ENCODE data around the gene TRIP10. TPM values are rescaled to one million over a fixed set of nuclear protein-coding genes. Genes with fewer than 3 reads are reported as not detected.

Gene TRIP10
- polyA plus RNA-seq, 3 donors = 1.5 to 2.4 (median 1.9) TPM

GRCh38 chr19:6737284-6737872, 2.1 kb upstream of the TRIP10 start, which contains the start of gene GPR108:
Gene GPR108, minus strand, starts transcription at chr19:6737580. Its CDS starts 4 bp downstream, at chr19:6737576.
- Histone ChIP-seq H3K27me3 (ENCODE audit: control insufficient read depth in 2 of 2, insufficient read depth in 2 of 2, low read length in 2 of 2) (peaks cover 0 to 8% of the 10 kb centered on the region in 2 donors), H3K4me2 (replicated peaks; ENCODE audit: extremely low read depth, low read length, poor library complexity, severe bottlenecking) (peak within 1 kb of the TSS; percentile 99), H3K4me1 (ENCODE audit: control insufficient read depth in 1 of 2, insufficient read depth in 2 of 2, low read length in 2 of 2) (peaks cover 50 to 56% of the 10 kb centered on the region in 2 donors), H3K4me3 (replicated peaks in 1 of 3; ENCODE audit: low read depth in 2 of 3, low read length in 3 of 3) (peak within 1 kb of the TSS; percentile 72 to 97 (median 78)), H4K20me1 (ENCODE audit: insufficient read depth, low read length) (peaks cover 11% of the 10 kb centered on the region), H2AFZ (ENCODE audit: insufficient read depth, low read depth, low read length, poor library complexity, severe bottlenecking) (peak within 1 kb of the TSS; percentile 85), H3K9ac (ENCODE audit: insufficient read depth, low read length, poor library complexity, severe bottlenecking) (peak within 1 kb of the TSS; percentile 89), H3K36me3 (replicated peaks in 1 of 2; ENCODE audit: control insufficient read depth in 1 of 2, insufficient read depth in 2 of 2, low read length in 2 of 2) (peaks cover 16 to 31% of the 10 kb centered on the region in 2 donors), H3K27ac (ENCODE audit: low read depth in 1 of 2, low read length in 2 of 2) (peak within 1 kb of the TSS; percentile 72 to 87), H3K79me2 (ENCODE audit: insufficient read depth, low read length) (peaks cover 14% of the 10 kb centered on the region), H3K9me3 (replicated peaks in 1 of 2; ENCODE audit: control insufficient read depth in 1 of 2, insufficient read depth in 1 of 2, low read length in 2 of 2) (no peaks in the 10 kb centered on the region)
- H3K27me3 Mint-ChIP-seq (ENCODE audit: low read depth in 3 of 3) = peaks cover 2 to 17% (median 16%) of the 10 kb centered on the region in 3 donors
- WGBS (ENCODE audit: insufficient coverage) = under 1% methylated on average over 50 of the region's 55 CpGs
- no peaks in the 10 kb centered on the region for H3K9me3 Mint-ChIP-seq
- peaks cover 48% of the 10 kb centered on the region for H3K4me1 Mint-ChIP-seq
- H3K36me3 Mint-ChIP-seq = peaks cover 29 to 30% of the 10 kb centered on the region in 2 donors
- TF ChIP-seq, protein P1, sequence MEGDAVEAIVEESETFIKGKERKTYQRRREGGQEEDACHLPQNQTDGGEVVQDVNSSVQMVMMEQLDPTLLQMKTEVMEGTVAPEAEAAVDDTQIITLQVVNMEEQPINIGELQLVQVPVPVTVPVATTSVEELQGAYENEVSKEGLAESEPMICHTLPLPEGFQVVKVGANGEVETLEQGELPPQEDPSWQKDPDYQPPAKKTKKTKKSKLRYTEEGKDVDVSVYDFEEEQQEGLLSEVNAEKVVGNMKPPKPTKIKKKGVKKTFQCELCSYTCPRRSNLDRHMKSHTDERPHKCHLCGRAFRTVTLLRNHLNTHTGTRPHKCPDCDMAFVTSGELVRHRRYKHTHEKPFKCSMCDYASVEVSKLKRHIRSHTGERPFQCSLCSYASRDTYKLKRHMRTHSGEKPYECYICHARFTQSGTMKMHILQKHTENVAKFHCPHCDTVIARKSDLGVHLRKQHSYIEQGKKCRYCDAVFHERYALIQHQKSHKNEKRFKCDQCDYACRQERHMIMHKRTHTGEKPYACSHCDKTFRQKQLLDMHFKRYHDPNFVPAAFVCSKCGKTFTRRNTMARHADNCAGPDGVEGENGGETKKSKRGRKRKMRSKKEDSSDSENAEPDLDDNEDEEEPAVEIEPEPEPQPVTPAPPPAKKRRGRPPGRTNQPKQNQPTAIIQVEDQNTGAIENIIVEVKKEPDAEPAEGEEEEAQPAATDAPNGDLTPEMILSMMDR (IDR thresholded peaks at IDR 0.05) = no peak
- H3K27ac Mint-ChIP-seq = peak within 1 kb of the TSS; percentile 89 to 98 (median 96)
- intact Hi-C loops (cut with micrococcal nuclease) = loop anchor here (5.0 kb wide), 3 partner anchors 75 to 310 kb away; no protein-coding TSS in a partner anchor
- peak within 1 kb of the TSS; percentile 95 to 97 for H3K4me3 Mint-ChIP-seq
- peak in 2 of 3 donors; percentile 100 for DNase-seq

- Mint-ChIP-seq H3K27me3 (ENCODE audit: low read depth in 3 of 3) (peaks cover 8 to 23% (median 22%) of the 10 kb centered on the region in 3 donors), H3K27ac (peak overlapping the region; percentile 89 to 97 (median 94)), H3K4me1 (peaks cover 48% of the 10 kb centered on the region), H3K36me3 (peaks cover 22 to 23% of the 10 kb centered on the region in 2 donors), H3K4me3 (peak overlapping the region; percentile 90 to 95), H3K9me3 (no peaks in the 10 kb centered on the region)
- H4K20me1 ChIP-seq (ENCODE audit: insufficient read depth, low read length) = peaks cover 11% of the 10 kb centered on the region
- peak overlapping the region; percentile 76 for H2AFZ ChIP-seq (ENCODE audit: insufficient read depth, low read depth, low read length, poor library complexity, severe bottlenecking)
- TF ChIP-seq, protein P1 (IDR thresholded peaks at IDR 0.05) = peak; percentile 76
- H3K9ac ChIP-seq (ENCODE audit: insufficient read depth, low read length, poor library complexity, severe bottlenecking) = no peak overlapping the region
- H3K4me2 ChIP-seq (replicated peaks; ENCODE audit: extremely low read depth, low read length, poor library complexity, severe bottlenecking) = peak overlapping the region; percentile 84
- peak; percentile 55 to 100 (median 79) for DNase-seq
- H3K9me3 ChIP-seq (replicated peaks in 1 of 2; ENCODE audit: control insufficient read depth in 1 of 2, insufficient read depth in 1 of 2, low read length in 2 of 2) = no peaks in the 10 kb centered on the region
- H3K79me2 ChIP-seq (ENCODE audit: insufficient read depth, low read length) = peaks cover 14% of the 10 kb centered on the region
- H3K27ac ChIP-seq (ENCODE audit: low read depth in 1 of 2, low read length in 2 of 2) = peak overlapping the region; percentile 60 to 67
- 16% methylated on average over 11 of the region's 13 CpGs for WGBS (ENCODE audit: insufficient coverage)
- intact Hi-C loops (cut with micrococcal nuclease) = loop anchor here (2.0 to 5.0 kb wide), 5 partner anchors 35 to 311 kb away; partner anchors contain the start of gene VAV1 (in 1 of the 2)
- peaks cover 0 to 8% of the 10 kb centered on the region in 2 donors for H3K27me3 ChIP-seq (ENCODE audit: control insufficient read depth in 2 of 2, insufficient read depth in 2 of 2, low read length in 2 of 2)
- peak overlapping the region in 2 of 3 experiments; percentile 34 to 97 for H3K4me3 ChIP-seq (replicated peaks in 1 of 3; ENCODE audit: low read depth in 2 of 3, low read length in 3 of 3)
- H3K4me1 ChIP-seq (ENCODE audit: control insufficient read depth in 1 of 2, insufficient read depth in 2 of 2, low read length in 2 of 2) = peaks cover 50 to 56% of the 10 kb centered on the region in 2 donors
- H3K36me3 ChIP-seq (replicated peaks in 1 of 2; ENCODE audit: control insufficient read depth in 1 of 2, insufficient read depth in 2 of 2, low read length in 2 of 2) = peaks cover 9 to 24% of the 10 kb centered on the region in 2 donors
Measured at GRCh38 chr19:6737873-6738786, 1.4 kb upstream of the TRIP10 start.
